Mesothelial cell of epicardium (in vitro differentiated cells): ENCODE results near the gene B3GNT5. TPM values are rescaled to one million over a fixed set of nuclear protein-coding genes. Genes with fewer than 3 reads are reported as not detected.

Experiments used
- DNase-seq, 2 experiments: peaks; one replicate each; pipeline ENCODE4 v3.0.0; 2021; ENCODE audit warnings: low spot score in 2 of 2; ENCODE audit not compliant: unreplicated experiment in 2 of 2
- H3K27ac Mint-ChIP-seq: 2 replicates; pipeline ENCODE4 v1.8.0; 2021; ENCODE audit warnings: mixed read lengths
- H3K27me3 Mint-ChIP-seq: 2 replicates; pipeline ENCODE4 v1.8.0; 2021; ENCODE audit warnings: low read depth, mixed read lengths
- H3K36me3 Mint-ChIP-seq: 2 replicates; pipeline ENCODE4 v1.8.0; 2021; ENCODE audit warnings: mixed read lengths
- H3K4me1 Mint-ChIP-seq: 2 replicates; pipeline ENCODE4 v1.8.0; 2021; ENCODE audit warnings: mixed read lengths
- H3K4me3 Mint-ChIP-seq: 2 replicates; pipeline ENCODE4 v1.8.0; 2021; ENCODE audit warnings: mild to moderate bottlenecking, moderate library complexity, mixed read lengths
- H3K9me3 Mint-ChIP-seq: 2 replicates; pipeline ENCODE4 v1.8.0; 2021; ENCODE audit warnings: mixed read lengths
- total RNA-seq: library from RNA; stranded (reverse); gene quantifications from 3 replicates; pipeline ENCODE4 v1.2.1, GENCODE V29; 2021
- TF ChIP-seq, protein P1 (sequence below): fragments of 200-600 bp; sonication (generic); IDR thresholded peaks from one replicate; pipeline ENCODE4 v1.5.0; 2021; ENCODE audit warnings: antibody characterized with exemption; ENCODE audit not compliant: unreplicated experiment

The B3GNT5 gene
- total RNA-seq, 1 donor from 2014 or later = 29.1 TPM

GRCh38 chr3:183230826-183231225, 22.2 kb upstream of the B3GNT5 start:
- TF ChIP-seq, protein P1, sequence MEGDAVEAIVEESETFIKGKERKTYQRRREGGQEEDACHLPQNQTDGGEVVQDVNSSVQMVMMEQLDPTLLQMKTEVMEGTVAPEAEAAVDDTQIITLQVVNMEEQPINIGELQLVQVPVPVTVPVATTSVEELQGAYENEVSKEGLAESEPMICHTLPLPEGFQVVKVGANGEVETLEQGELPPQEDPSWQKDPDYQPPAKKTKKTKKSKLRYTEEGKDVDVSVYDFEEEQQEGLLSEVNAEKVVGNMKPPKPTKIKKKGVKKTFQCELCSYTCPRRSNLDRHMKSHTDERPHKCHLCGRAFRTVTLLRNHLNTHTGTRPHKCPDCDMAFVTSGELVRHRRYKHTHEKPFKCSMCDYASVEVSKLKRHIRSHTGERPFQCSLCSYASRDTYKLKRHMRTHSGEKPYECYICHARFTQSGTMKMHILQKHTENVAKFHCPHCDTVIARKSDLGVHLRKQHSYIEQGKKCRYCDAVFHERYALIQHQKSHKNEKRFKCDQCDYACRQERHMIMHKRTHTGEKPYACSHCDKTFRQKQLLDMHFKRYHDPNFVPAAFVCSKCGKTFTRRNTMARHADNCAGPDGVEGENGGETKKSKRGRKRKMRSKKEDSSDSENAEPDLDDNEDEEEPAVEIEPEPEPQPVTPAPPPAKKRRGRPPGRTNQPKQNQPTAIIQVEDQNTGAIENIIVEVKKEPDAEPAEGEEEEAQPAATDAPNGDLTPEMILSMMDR = no peak
- no peaks in the 10 kb centered on the region for H3K4me1 Mint-ChIP-seq
- H3K27me3 Mint-ChIP-seq = no peaks in the 10 kb centered on the region

GRCh38 chr3:183233966-183234365, 19.1 kb upstream of the B3GNT5 start:
- Mint-ChIP-seq H3K9me3 (no peaks in the 10 kb centered on the region), H3K4me3 (no peak overlapping the region), H3K36me3 (no peaks in the 10 kb centered on the region), H3K27me3 (no peaks in the 10 kb centered on the region), H3K27ac (no peak overlapping the region), H3K4me1 (no peaks in the 10 kb centered on the region)
- TF ChIP-seq, protein P1 = no peak
- DNase-seq = no peak

More at GRCh38 chr3:183230826-183231225, 22.2 kb upstream of the B3GNT5 start:
- H3K9me3 Mint-ChIP-seq = no peaks in the 10 kb centered on the region
- H3K36me3 Mint-ChIP-seq = no peaks in the 10 kb centered on the region
- H3K27ac Mint-ChIP-seq = no peak overlapping the region
- H3K4me3 Mint-ChIP-seq = no peak overlapping the region
- DNase-seq = no peak

- Mint-ChIP-seq H3K27ac (no peak overlapping the region), H3K4me3 (no peak overlapping the region), H3K36me3 (peaks cover 4% of the 10 kb centered on the region), H3K4me1 (no peaks in the 10 kb centered on the region), H3K9me3 (peaks cover 16% of the 10 kb centered on the region), H3K27me3 (peaks cover 2% of the 10 kb centered on the region)
- TF ChIP-seq, protein P1 = no peak
- DNase-seq = no peak
These were observed 14.0 kb upstream of the B3GNT5 start for GRCh38 chr3:183239046-183239445.

- TF ChIP-seq, protein P1 = no peak
- Mint-ChIP-seq H3K27ac (no peak overlapping the region), H3K9me3 (peaks cover 16% of the 10 kb centered on the region), H3K4me1 (peaks cover 11% of the 10 kb centered on the region), H3K4me3 (no peak overlapping the region), H3K36me3 (peaks cover 4% of the 10 kb centered on the region), H3K27me3 (peaks cover 2% of the 10 kb centered on the region)
- DNase-seq = no peak
These were observed 10.6 kb upstream of the B3GNT5 start for GRCh38 chr3:183242431-183242830.

DNA sequence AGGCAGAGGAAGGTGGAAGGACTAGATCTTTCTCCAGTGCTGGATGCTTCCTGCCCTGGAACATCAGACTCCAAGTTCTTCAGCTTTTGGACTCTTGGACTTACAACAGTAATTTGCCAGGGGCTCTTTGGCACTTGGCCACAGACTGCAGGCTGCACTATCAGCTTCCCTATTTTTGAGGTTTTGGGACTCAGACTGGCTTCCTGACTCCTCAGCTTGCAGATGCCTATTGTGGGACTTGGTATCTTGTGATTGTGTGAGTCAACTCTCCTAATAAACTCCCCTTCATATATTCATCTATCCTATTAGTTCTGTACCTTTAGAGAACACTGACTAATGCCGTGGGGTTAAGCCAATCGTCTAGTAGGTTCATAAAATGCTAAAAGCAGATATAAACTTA, 8.8 kb upstream of the B3GNT5 start:
- Mint-ChIP-seq H3K4me1 (peaks cover 11% of the 10 kb centered on the region), H3K4me3 (no peak overlapping the region), H3K27ac (no peak overlapping the region), H3K36me3 (peaks cover 4% of the 10 kb centered on the region), H3K9me3 (peaks cover 16% of the 10 kb centered on the region), H3K27me3 (peaks cover 2% of the 10 kb centered on the region)
- DNase-seq = no peak
- TF ChIP-seq, protein P1 = no peak

GRCh38 chr3:183244981-183245476, 8.0 kb upstream of the B3GNT5 start:
- no peak overlapping the region for H3K27ac Mint-ChIP-seq
- peaks cover 11% of the 10 kb centered on the region for H3K4me1 Mint-ChIP-seq
- H3K36me3 Mint-ChIP-seq = peaks cover 4% of the 10 kb centered on the region
- DNase-seq = no peak
- H3K9me3 Mint-ChIP-seq = peaks cover 16% of the 10 kb centered on the region
- no peak overlapping the region for H3K4me3 Mint-ChIP-seq
- TF ChIP-seq, protein P1 = no peak
- H3K27me3 Mint-ChIP-seq = peaks cover under 1% of the 10 kb centered on the region
